Cardiac fibroblast (primary cell): ENCODE results near the gene SNX19.
A peak's percentile ranks its signal among the peaks of the same experiment; 100 is the strongest.

Source experiments
- DNase-seq, 2 donors: peaks; one replicate each; pipeline versions ENCODE4 v3.0.0 to v3.0.0-alpha.2; 2010; ENCODE audit warnings: low read depth in 2 of 2
- H3K4me3 ChIP-seq, 2 donors: replicated peaks in 1 of 2; 1 replicate in 1 of 2; 2 replicates in 1 of 2; pipeline ENCODE4 v1.5.1; 2011; ENCODE audit warnings: low read depth in 2 of 2, low read length in 2 of 2, mild to moderate bottlenecking in 2 of 2, moderate library complexity in 1 of 2
- TF ChIP-seq, protein P1 (sequence below): IDR thresholded peaks from one replicate; pipeline ENCODE4 v1.5.1; 2011; ENCODE audit warnings: low read depth, mild to moderate bottlenecking, low read length, inconsistent platforms

Gene SNX19

DNA sequence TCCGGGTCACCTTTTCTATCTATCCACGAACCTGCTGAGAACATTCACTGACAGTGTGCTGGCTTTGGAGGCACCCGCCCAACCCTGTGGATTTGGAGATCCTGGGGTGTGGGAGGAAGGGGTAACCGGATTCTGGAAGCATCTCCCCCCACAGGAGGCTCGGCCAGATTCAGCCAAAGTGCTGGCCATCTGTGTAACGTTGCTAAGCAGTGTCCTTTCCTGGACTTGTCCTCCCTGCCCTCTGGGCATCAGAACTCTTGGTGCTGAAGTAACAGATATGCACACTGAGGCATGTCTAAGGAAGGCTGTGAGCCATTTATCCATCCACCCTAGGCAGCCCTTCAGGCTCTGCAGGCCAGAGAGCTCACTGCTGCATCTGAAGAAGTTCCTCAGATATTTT, 85.7 kb downstream of the SNX19 start:
- TF ChIP-seq, protein P1, sequence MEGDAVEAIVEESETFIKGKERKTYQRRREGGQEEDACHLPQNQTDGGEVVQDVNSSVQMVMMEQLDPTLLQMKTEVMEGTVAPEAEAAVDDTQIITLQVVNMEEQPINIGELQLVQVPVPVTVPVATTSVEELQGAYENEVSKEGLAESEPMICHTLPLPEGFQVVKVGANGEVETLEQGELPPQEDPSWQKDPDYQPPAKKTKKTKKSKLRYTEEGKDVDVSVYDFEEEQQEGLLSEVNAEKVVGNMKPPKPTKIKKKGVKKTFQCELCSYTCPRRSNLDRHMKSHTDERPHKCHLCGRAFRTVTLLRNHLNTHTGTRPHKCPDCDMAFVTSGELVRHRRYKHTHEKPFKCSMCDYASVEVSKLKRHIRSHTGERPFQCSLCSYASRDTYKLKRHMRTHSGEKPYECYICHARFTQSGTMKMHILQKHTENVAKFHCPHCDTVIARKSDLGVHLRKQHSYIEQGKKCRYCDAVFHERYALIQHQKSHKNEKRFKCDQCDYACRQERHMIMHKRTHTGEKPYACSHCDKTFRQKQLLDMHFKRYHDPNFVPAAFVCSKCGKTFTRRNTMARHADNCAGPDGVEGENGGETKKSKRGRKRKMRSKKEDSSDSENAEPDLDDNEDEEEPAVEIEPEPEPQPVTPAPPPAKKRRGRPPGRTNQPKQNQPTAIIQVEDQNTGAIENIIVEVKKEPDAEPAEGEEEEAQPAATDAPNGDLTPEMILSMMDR, result no peak
- peak in 1 of 2 donors; percentile 32 for DNase-seq
- H3K4me3 ChIP-seq, result no peak overlapping the region

DNA sequence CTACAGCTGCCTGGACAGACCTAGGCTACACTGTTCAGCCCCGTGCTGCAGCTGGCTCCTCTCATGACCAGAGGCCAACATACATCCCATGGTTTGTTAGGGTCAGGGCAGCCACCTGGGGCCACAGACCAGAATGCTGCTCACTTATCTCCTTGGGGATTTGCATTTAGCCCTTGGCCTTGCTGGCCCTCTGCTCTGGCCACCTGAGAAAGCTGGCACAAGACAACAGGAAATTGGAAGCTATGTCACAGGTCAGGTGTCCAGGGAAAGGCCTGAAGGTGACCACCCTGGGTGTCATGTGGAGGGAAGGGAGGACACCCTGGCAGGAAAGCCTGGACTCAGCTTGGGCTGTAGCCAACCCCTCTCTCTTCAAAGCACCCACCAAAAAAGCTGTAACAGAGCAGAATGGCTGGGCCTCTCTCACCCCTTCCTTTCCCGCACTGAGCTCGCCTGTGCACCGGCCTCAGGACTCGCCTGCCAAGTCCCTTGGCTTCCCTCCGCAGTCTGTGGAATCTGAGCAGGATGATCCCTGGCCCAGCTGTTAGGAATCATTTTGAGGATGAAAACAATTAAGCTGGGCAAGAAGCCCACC, 86.3 kb downstream of the SNX19 start:
- no peak overlapping the region for H3K4me3 ChIP-seq
- DNase-seq, result peak in 1 of 2 donors; percentile 67
- TF ChIP-seq, protein P1, result no peak

DNA sequence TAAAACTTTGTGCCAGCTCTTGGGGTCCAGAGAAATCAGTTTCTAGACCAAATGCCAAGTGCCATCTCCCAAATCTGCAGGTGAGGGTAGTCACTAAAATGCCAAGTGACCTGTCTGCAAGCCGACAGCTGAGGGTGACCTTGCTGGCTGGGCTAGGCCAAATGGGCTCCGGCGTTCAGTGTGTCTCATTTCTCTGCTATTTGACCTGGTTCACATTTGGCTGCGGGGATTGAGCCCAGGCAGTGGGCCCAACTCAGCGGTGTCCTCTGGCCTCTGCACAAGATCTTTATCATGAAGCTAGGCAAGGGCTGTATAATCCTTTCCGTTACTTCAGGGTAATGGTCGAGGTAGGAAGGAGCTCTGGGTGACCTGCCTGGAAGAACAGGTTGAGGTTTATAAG, 87.5 kb downstream of the SNX19 start:
- H3K4me3 ChIP-seq, result no peak overlapping the region
- TF ChIP-seq, protein P1, result no peak
- no peak for DNase-seq

DNA sequence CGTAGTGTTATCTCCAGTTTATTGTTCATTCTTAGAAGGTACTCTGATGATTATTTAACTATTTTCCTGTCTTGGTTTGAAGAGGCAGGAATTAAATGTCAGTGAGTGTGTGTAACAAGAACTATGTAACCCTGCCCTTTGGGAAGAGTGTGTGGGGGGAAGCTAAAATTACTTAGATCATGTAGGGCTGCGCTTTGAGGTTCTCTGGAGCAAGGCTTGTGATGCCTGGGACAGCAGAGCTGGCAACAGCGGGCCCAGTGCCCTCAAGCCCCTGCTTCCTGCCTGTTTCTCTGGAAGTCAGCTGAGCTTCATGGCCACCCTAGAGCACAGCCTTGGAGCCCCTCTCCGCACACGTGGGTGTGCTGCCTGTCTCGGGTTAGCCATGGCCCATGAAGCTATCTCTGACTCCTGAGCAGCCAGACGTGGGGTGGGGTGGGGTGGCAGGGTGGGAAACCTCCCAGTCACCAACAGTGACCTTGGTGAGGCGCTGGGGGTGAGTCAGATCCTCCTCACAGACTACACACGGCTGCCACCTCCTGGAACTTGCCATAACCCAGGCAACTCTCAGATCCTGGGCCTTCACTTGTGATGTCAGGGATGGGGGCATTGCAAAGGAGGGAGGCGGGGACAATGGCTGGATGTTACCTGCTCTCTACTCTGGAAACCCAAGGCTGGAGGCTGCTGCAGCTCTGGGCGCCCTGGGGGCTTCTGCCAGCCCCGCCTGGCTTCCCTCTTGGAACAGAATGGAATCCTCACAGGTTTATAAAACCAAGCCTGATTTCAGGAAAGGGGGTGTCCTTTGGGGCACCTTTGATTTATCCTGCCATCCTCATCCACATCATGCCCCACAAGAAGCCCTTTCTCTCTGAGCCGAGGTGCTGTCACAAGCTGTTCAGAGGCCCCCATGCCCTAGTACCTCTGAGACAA, 88.6 kb downstream of the SNX19 start:
- H3K4me3 ChIP-seq, result no peak overlapping the region
- peak; percentile 88 to 91 for DNase-seq
- TF ChIP-seq, protein P1, result peak; percentile 84

DNA sequence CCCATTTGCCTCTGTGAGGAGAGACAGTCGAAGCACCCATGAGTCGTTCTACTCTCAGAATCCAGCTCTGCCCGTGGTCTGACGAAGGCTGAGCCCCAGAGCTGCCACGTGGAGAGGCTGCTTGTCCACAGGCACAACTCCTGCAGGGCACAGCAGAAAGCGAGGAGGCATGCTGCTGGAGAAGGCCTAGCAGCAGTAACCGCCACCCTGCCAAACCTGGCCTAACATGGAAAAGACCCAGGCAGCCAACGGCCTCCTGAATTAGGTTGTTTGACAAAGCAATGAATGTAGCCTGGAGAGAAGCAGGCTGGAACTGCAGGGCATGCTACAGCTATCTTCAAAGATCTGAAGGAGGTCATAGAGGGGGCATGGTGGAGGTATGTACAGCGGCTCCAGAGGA, 89.7 kb downstream of the SNX19 start:
- no peak for DNase-seq
- no peak overlapping the region for H3K4me3 ChIP-seq
- TF ChIP-seq, protein P1, result no peak

DNA sequence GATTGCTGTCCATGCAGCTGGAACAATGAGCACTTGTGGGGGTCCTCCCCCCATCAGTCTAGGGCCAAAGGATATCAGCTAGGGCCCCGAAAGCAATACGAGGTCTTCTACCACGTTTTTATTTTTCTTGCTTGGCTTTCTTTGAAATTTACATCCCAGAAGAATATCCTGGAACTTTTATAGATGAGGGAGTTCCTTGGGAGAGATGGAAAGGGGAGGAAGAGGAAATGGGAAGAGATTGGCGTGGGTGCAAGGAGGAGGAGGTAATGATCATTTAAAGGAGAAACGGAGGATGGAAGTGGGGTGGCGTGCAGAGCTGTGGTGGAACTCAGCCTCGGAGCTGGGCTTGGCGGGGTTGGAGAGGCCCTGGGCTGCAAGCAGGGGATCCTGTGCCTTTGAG, 90.3 kb downstream of the SNX19 start:
- TF ChIP-seq, protein P1, result no peak
- no peak overlapping the region for H3K4me3 ChIP-seq
- no peak for DNase-seq
